ENCODE measurements around the gene VWA8. TPM values are rescaled to one million over a fixed set of nuclear protein-coding genes. Genes with fewer than 3 reads are reported as not detected.

VWA8 gene
- total and polyA plus RNA-seq, 2 experiments from 2014 or later: 6.3 to 24.6 TPM

- TF ChIP-seq NANOG (IDR thresholded peaks at IDR 0.05; ENCODE audit: borderline replicate concordance) (no peak), ZNF331 (CRISPR knock-in tag; IDR thresholded peaks at IDR 0.05; ENCODE audit: low read depth) (no peak), CTCF (conservative IDR thresholded peaks at IDR 0.05; ENCODE audit: low read depth in 2 of 2) (no peak), JUNB (IDR thresholded peaks at IDR 0.05; ENCODE audit: unreplicated experiment) (no peak), EZH2phosphoT487 (IDR thresholded peaks at IDR 0.05; ENCODE audit: unreplicated experiment) (no peak), EZH2 (IDR thresholded peaks at IDR 0.05; ENCODE audit: low read depth, unreplicated experiment) (no peak), ZNF114 (CRISPR knock-in tag; IDR thresholded peaks at IDR 0.05) (no peak), POLR2AphosphoS5 (IDR thresholded peaks at IDR 0.05; ENCODE audit: low read depth) (no peak)
- Histone ChIP-seq H3K4me1 (ENCODE audit: insufficient read depth) (no peaks in the 10 kb centered on the region), H3K9me2 (ENCODE audit: insufficient read depth) (no peaks in the 10 kb centered on the region), H2AFZ (no peak overlapping the region), H3K27ac (ENCODE audit: low read depth) (0 out of 2 replicates have a peak overlapping the region, but pooled peaks have one; percentile 33), H3K36me3 (ENCODE audit: insufficient read depth) (no peaks in the 10 kb centered on the region), H3K79me2 (replicated peaks; ENCODE audit: insufficient read depth) (peaks cover 63% of the 10 kb centered on the region), H3K4me2 (no peak overlapping the region), H3F3A (replicated peaks; ENCODE audit: low read depth) (no peaks in the 10 kb centered on the region), H3K4me3 (no peak overlapping the region), H3K27me3 (ENCODE audit: insufficient read depth) (no peaks in the 10 kb centered on the region), H4K20me1 (replicated peaks; ENCODE audit: insufficient read depth) (no peaks in the 10 kb centered on the region)
- peaks cover 18% of the 10 kb centered on the region for H3K9me3 Mint-ChIP-seq
- no peak overlapping the region for H3K27ac Mint-ChIP-seq
- DNase-seq (ENCODE audit: low spot score): peak; percentile 31
- no peak overlapping the region for H3K4me3 Mint-ChIP-seq
- H3K36me3 Mint-ChIP-seq (ENCODE audit: low read depth): peaks cover 25% of the 10 kb centered on the region; the same call in 2 of the 3 replicates
- peaks cover 16% of the 10 kb centered on the region for H3K4me1 Mint-ChIP-seq
- ATAC-seq: peak; percentile 93
- no peaks in the 10 kb centered on the region for H3K27me3 Mint-ChIP-seq (ENCODE audit: insufficient read depth, low read depth, poor library complexity)
These were observed 41.7 kb downstream of the VWA8 start for GRCh38 chr13:41919031-41919740.

- DNase-seq (ENCODE audit: low spot score) (no peak), ATAC-seq (no peak)
- H4K20me1 ChIP-seq (replicated peaks; ENCODE audit: insufficient read depth): no peaks in the 10 kb centered on the region
- H3K36me3 Mint-ChIP-seq (ENCODE audit: low read depth): peaks cover 10% of the 10 kb centered on the region; the same call in 2 of the 3 replicates
- no peak overlapping the region for H3K4me3 Mint-ChIP-seq
- H3K9me3 Mint-ChIP-seq: peaks cover 8% of the 10 kb centered on the region; the same call in 2 of the 3 replicates
- no peak overlapping the region for H2AFZ ChIP-seq
- H3K27me3 ChIP-seq (ENCODE audit: insufficient read depth): no peaks in the 10 kb centered on the region
- peaks cover 48% of the 10 kb centered on the region for H3K79me2 ChIP-seq (replicated peaks; ENCODE audit: insufficient read depth)
- H3K27ac ChIP-seq (ENCODE audit: low read depth): no peak overlapping the region
- no peak overlapping the region for H3K4me3 ChIP-seq
- no peak overlapping the region for H3K4me2 ChIP-seq
- H3K4me1 ChIP-seq (ENCODE audit: insufficient read depth): no peaks in the 10 kb centered on the region
- H3K27me3 Mint-ChIP-seq (ENCODE audit: insufficient read depth, low read depth, poor library complexity): no peaks in the 10 kb centered on the region
- no peaks in the 10 kb centered on the region for H3K36me3 ChIP-seq (ENCODE audit: insufficient read depth)
- no peaks in the 10 kb centered on the region for H3K9me2 ChIP-seq (ENCODE audit: insufficient read depth)
- H3K27ac Mint-ChIP-seq: peak overlapping the region; percentile 10; the same call in 1 of the 2 replicates
- no peaks in the 10 kb centered on the region for H3F3A ChIP-seq (replicated peaks; ENCODE audit: low read depth)
- H3K4me1 Mint-ChIP-seq: peaks cover 9% of the 10 kb centered on the region
- no peak for TF ChIP-seq REST (IDR thresholded peaks at IDR 0.05; ENCODE audit: unreplicated experiment)
- no peak for TF ChIP-seq ZNF462 (CRISPR knock-in tag; IDR thresholded peaks at IDR 0.05)
These were observed 43.3 kb downstream of the VWA8 start for GRCh38 chr13:41917641-41918040.

Measured in GM23338 (cell line).